ENCODE data around the gene KCNA2. TPM values are rescaled to one million over a fixed set of nuclear protein-coding genes. Genes with fewer than 3 reads are reported as not detected.
A peak's percentile ranks its signal among the peaks of the same experiment; 100 is the strongest.

KCNA2 gene
- total RNA-seq, 2 donors from 2014 or later: 1.3 TPM

DNA sequence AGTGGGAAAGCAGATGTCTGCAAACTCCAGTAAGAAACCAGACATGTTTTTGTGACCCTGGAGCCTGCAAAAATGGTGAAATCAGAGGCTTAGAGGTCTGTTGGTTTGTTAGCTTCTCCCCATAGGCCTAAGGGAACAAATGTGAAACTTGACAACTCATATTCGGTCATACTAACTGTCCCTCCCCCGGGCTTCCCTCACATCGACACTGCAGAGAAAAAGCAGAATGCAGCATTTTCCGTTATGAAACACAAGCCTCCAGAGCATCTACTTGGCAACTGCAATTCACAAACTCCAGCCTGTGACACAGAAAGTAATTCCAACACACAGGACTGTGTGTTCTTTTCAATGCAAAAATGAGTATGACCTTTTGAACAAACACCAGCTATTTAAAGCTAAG, 3.7 kb downstream of the KCNA2 start:
- DNase-seq (peak in 3 of 4 donors; percentile 11 to 45 (median 13)), ATAC-seq (peak; percentile 12)
- no peak for TF ChIP-seq POLR2A (IDR thresholded peaks at IDR 0.05)
- no peak for TF ChIP-seq CTCF (IDR thresholded peaks at IDR 0.05)
- Histone ChIP-seq H3K27me3 (peaks cover 0 to 1% of the 10 kb centered on the region in 2 donors), H3K27ac (no peak overlapping the region), H3K36me3 (replicated peaks in 1 of 2; ENCODE audit: insufficient read depth in 1 of 2, low read depth in 2 of 2) (no peaks in the 10 kb centered on the region), H3K4me1 (peaks cover 18% of the 10 kb centered on the region), H3K4me3 (no peak overlapping the region), H3K9me3 (no peaks in the 10 kb centered on the region)
- WGBS, 2 donors: 83 to 87% methylated on average over 4 of the region's 4 CpGs
- intact Hi-C loops (cut with DNase I): no loop called here

- Histone ChIP-seq H3K27me3 (no peaks in the 10 kb centered on the region), H3K27ac (no peak overlapping the region), H3K4me3 (no peak overlapping the region), H3K4me1 (peaks cover 8% of the 10 kb centered on the region), H3K9me3 (no peaks in the 10 kb centered on the region), H3K36me3 (replicated peaks in 1 of 2; ENCODE audit: insufficient read depth in 1 of 2, low read depth in 2 of 2) (no peaks in the 10 kb centered on the region)
- ATAC-seq (no peak), DNase-seq (peak in 1 of 4 donors; percentile 5)
- WGBS, 2 donors: 65 to 78% methylated on average over 5 of the region's 5 CpGs
- no peak for TF ChIP-seq POLR2A (IDR thresholded peaks at IDR 0.05)
- TF ChIP-seq CTCF (IDR thresholded peaks at IDR 0.05): no peak
- intact Hi-C loops (cut with DNase I): no loop called here
Observed at GRCh38 chr1:110601332-110601731, 4.8 kb downstream of the KCNA2 start.

- DNase-seq: peak in 1 of 4 donors; percentile 1
- intact Hi-C loops (cut with DNase I): no loop called here
- TF ChIP-seq POLR2A (IDR thresholded peaks at IDR 0.05) (no peak), CTCF (IDR thresholded peaks at IDR 0.05) (no peak)
- 87 to 94% methylated on average over 3 of the region's 3 CpGs for WGBS, 2 donors
- Histone ChIP-seq H3K9me3 (no peaks in the 10 kb centered on the region), H3K4me3 (no peak overlapping the region), H3K27ac (no peak overlapping the region), H3K36me3 (replicated peaks in 1 of 2; ENCODE audit: insufficient read depth in 1 of 2, low read depth in 2 of 2) (no peaks in the 10 kb centered on the region), H3K4me1 (peaks cover 2% of the 10 kb centered on the region), H3K27me3 (no peaks in the 10 kb centered on the region)
- no peak for ATAC-seq
Observed at GRCh38 chr1:110600716-110601115, 5.4 kb downstream of the KCNA2 start.

- ATAC-seq (no peak), DNase-seq (peak in 1 of 4 donors; percentile 3)
- Histone ChIP-seq H3K27ac (no peak overlapping the region), H3K36me3 (replicated peaks in 1 of 2; ENCODE audit: insufficient read depth in 1 of 2, low read depth in 2 of 2) (no peaks in the 10 kb centered on the region), H3K27me3 (no peaks in the 10 kb centered on the region), H3K4me3 (no peak overlapping the region), H3K9me3 (no peaks in the 10 kb centered on the region), H3K4me1 (no peaks in the 10 kb centered on the region)
- 81 to 91% methylated on average over 3 to 5 of the region's 5 CpGs for WGBS, 2 donors
- intact Hi-C loops (cut with DNase I): no loop called here
- no peak for TF ChIP-seq CTCF (IDR thresholded peaks at IDR 0.05)
- TF ChIP-seq POLR2A (IDR thresholded peaks at IDR 0.05): no peak
Observed at GRCh38 chr1:110597966-110598365, 8.2 kb downstream of the KCNA2 start.

- Histone ChIP-seq H3K4me3 (no peak overlapping the region), H3K27ac (no peak overlapping the region), H3K27me3 (no peaks in the 10 kb centered on the region), H3K36me3 (replicated peaks in 1 of 2; ENCODE audit: insufficient read depth in 1 of 2, low read depth in 2 of 2) (no peaks in the 10 kb centered on the region), H3K4me1 (no peaks in the 10 kb centered on the region), H3K9me3 (no peaks in the 10 kb centered on the region)
- DNase-seq: no peak
- intact Hi-C loops (cut with DNase I): no loop called here
- no peak for TF ChIP-seq CTCF (IDR thresholded peaks at IDR 0.05)
- 76 to 88% methylated on average over 2 of the region's 2 CpGs for WGBS, 2 donors
- no peak for ATAC-seq
Observed at GRCh38 chr1:110596312-110596711, 9.8 kb downstream of the KCNA2 start.
